Head of caudate nucleus (tissue), 42 donors: Measurements from ENCODE around the gene REG4.

Experiments
- DNase-seq, 42 donors: peaks; one replicate each; pipeline versions ENCODE4 v3.0.0 to v3.0.0-alpha.2; 2020 to 2021; ENCODE audit warnings: mixed read lengths in 7 of 42
- intact Hi-C: fragments of 100-400 bp; cut with DNase I; formaldehyde crosslinking; loops from one replicate; pipeline ENCODE4 v1.15.0; 2022

Gene REG4

DNA sequence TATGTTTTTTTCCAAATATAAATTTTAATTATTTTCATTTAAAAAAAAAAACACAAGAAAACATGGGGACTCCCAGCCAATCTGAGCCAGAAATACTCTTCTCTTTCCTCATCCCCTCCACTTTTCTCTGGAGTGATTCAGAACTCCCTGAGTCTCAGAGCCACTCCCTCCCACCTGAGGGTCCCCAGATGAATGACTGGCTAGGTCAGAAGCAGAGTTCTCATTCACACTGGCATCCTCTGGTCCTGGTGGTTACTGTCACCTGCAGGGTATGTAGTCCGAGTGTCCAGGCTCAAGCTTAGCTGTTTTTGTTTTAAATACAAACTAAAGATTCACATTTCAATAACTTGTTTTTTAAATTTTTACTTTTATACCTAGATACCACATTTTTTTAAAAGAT lies 48.9 kb downstream of the REG4 start:
- no peak for DNase-seq
- intact Hi-C loops: no loop called here

DNA sequence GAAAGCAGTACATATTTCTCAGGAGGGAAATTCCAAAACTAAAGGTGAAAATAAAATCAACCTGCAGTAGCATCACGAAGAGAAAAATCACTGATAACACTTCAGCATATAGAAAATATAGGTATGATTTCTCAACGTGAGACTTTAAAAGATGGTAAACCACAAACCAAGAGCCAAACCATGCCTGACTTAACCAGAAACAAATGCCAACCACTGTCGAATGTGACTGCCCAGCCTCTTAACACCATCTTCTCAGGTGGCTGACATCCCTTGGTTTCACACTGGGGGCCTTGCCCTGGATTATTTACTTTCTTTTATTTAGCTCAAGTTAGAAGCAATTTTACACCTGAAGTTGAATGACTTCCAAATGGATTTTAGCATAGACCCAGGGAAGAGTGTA lies 52.7 kb downstream of the REG4 start:
- intact Hi-C loops: no loop called here

DNA sequence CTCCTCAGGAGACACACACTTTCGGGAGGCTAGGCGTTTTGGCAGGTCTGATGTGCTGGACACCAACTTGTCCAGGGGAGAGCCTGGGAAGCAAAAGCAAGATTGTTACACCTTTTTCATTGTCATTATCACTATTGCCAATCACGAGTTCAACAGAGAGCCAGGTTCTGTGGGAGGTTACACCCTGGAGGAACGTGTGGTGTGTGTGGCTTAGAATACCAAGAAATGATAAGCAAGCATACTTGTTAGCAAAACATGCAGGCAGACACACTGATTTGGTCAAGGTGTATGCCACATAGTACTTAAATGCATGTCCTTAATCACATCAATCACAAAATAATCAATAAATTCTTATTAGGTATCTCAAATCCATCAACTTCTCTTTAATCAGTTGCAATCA lies 58.7 kb downstream of the REG4 start:
- no peak for DNase-seq
- intact Hi-C loops: no loop called here

More for the DNA sequence above, 52.7 kb downstream of the REG4 start:
- no peak for DNase-seq

- intact Hi-C loops: no loop called here
- no peak for DNase-seq
These were observed 63.2 kb downstream of the REG4 start for GRCh38 chr1:119748040-119748439.

GRCh38 chr1:119747451-119747850 lies 63.8 kb downstream of the REG4 start:
- intact Hi-C loops: no loop called here
- no peak for DNase-seq

DNA sequence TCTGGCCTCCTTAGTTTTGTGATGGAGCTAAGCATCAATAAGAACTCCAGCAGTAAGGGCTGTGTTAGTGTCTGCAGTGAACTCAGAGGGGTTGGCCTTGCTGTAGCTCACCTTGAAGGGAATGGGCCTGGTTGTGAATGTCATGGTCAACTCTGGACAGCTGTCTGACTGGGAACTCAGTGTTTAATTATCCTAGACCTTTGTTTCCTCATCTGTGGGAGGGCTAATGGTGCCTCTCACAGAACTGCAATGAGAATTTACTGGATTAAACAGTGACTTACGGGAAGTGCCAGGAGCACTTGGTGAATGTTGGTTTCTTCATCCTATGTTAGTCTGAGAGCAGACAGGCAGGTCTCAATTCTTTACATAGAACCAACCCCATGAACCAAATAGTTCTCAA lies 66.2 kb downstream of the REG4 start:
- intact Hi-C loops: no loop called here
- no peak for DNase-seq

GRCh38 chr1:119744598-119744942 lies 66.7 kb downstream of the REG4 start:
- intact Hi-C loops: no loop called here
- DNase-seq: no peak
